HG02571 (cell line): ENCODE data around the gene CSK.

Experiments used
- ATAC-seq: cut with Tn5 transposase; IDR thresholded peaks from one replicate; pipeline ENCODE4 v1.9.1; 2021; ENCODE audit warnings: mild to moderate bottlenecking, moderate library complexity; ENCODE audit not compliant: unreplicated experiment

The CSK gene

DNA sequence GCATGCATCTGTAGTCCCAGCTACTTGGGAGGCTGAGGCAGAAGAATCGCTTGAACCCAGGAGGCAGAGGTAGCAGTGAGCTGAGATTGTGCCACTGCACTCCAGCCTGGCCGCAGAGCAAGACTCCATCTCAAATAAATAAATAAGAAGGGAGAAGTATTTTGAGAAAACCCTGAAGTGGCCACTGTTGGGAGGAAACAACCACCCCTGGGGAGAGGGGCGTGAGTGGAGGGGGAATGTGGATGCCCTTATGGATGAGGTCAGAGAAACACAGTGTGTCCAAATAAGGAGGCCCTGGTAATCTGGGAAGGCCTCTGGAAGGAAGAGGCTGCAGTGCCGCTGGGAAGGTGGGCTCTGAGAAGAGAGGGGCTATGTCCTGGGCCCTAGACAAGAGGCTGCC lies 40.4 kb downstream of the CSK start:
- no peak for ATAC-seq

DNA sequence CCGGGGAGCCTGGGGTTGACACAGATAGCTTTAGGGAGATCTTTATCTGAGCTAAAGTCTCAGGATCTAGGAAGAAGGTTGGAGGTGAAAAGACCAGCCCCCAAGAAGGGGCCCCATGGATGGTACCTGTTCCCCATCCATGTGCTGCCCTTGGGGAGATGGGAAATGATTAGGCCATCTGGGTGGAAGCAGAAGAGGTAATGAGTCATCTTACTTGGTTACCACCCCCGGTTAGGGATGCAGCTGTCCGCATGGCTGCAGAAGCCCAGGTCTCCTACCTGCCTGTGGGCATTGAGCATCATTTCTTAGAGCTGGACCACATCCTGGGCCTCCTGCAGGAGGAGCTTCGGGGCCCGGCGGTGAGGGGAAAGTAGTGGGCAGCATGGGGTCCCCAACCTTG lies 41.4 kb downstream of the CSK start:
- no peak for ATAC-seq

DNA sequence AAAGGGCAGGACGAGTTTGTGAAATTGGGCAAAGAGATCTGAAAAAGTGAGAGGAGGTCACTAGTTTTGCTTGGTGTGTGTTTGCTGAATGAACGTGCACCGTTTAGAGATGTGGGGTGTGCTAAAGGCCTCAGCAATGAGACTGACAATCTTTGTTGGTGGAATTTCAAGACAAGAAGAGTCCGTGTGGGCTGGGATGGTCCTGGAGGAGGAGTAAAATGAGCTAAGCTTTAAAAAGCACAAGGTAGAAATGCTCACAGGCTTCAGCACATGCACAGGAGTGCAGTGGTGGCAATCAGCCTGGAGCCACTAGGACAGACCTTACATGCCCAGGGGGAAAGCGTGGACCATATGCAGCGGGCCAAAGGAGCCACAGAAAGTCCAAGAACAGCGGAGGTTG lies 43.1 kb downstream of the CSK start:
- no peak for ATAC-seq

DNA sequence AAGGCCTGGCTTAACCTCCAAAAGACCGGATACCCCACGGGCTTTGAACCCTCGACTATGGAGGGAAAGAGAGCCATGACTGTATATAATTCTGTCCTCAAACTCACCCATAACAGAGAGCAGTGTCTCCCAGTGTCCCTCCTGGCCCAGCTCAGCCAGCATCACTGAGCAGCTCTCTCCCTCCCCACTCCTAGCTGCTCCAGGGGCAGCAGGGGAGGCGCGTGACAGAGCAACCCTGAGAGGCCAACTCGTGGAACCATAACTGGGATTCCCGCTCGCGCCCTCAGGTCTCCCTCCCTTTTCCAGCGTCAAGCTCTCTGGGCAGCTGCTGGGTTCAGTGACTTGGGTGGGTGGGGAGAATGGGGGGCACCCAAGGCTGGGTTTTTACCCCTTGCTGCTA lies 44.0 kb downstream of the CSK start:
- no peak for ATAC-seq

DNA sequence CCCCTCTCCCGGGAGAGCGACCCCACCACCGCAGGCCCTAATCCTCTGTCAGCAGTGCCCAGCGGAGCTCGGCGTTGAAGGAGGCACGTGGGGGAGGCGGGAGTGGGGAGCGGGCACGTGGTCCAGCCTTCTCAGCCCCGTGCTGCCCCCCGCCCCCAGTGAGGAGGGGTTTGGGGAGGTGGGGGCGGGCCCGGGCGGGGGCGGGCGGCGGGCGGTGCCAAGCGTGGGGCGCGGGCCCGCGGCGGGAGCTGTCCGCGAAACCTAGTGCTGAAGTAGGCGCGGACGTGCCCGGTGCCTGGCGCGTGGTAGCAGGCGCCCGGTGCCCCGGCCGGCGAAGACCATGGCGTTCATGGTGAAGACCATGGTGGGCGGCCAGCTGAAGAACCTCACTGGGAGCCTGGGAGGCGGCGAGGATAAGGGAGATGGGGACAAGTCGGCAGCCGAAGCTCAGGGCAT lies 44.5 kb downstream of the CSK start, which contains the start of gene CPLX3:
CPLX3 (plus strand) TSS at position 264 of the 456 bp plus-strand sequence; CDS start at position 341, 77 bp downstream.
- no peak for ATAC-seq

DNA sequence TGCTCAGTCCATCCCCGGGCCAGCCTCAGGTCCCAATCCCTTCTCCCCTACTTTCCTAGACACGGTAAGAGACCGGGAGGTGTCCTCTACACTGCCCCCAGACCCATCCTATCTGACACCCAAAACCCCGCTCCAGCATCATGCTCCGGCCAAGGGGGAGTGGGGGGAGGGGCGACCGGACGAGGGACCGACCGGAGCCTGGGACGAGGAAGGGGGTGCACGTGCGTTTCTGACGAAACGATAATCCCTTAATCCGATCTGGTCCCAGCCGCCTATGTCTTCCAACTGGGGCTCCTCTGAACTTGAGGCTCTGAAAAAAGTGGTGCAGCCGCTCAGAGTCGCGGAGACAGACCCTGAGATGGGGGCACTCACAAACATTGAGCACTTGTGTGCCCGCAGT lies 45.0 kb downstream of the CSK start:
- ATAC-seq = no peak

DNA sequence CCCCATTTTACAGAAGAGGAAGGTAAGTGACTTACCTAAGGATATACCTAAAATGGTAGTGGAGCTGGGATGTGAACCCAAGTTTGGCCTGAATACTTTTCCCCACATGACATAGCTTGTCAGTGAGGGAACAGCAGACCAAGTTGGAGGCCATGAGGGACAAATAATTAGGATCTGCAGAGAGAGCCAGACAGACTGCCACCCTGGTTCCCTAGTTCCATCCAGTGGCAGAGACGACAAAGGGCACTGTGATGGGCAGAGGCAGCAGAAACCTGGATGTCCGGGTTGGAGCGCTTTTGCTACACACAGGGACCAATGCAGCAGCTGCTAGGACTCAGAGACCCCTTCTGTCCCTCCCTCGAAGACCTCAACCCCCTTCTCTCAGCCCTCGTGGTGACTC lies 45.7 kb downstream of the CSK start:
- ATAC-seq = no peak

DNA sequence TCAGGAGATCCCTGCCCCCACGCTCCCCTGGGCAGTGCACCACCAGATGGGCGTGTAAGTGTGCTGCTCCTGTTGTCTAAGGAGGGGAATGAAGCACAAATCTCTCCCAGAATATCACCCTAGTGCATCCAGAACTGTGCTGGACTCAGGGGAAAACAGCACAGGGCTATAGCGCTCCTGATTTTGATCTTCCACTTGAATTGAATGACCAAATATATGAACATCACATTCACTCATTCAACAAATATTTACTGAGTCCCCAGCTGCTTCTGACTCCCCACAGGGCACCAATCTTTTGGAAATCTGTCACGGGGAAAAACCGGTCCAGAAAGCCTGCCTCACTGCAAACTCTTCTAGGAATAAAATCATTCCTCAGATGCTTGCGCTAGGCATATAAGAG lies 47.0 kb downstream of the CSK start:
- no peak for ATAC-seq

DNA sequence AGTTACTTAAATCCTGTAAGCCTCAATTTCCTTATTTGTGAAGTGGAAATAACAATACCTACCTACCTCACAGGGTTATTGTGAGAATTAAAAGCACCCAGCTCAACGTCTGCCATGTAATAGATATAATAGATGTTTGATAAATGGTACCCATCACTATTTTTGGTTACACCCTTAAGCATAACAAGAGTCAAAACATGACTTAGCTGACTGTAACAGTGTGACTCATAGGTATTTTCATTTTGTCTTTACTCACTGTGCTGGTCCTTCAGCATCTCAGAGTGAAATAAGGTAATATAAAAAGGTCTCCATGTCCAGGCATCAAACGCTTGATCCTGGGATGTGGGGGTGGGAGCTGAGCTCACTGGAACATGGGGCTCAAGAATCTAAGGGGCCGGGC lies 47.6 kb downstream of the CSK start:
- no peak for ATAC-seq

DNA sequence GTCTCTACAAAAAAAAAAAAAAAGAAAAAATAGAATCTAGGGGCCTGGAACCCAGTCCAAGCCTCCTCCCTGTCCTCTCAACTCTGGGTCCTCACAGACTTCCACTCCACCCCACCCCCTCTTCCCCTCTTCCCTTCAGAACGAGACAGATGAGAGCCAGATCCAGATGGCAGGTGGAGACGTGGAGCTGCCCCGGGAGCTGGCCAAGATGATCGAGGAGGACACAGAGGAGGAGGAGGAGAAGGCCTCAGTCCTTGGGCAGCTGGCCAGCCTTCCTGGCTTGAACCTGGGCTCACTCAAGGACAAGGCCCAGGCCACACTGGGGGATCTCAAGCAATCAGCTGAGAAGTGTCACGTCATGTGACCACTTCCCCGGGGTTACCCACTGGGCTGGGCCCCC lies 48.1 kb downstream of the CSK start:
- no peak for ATAC-seq

DNA sequence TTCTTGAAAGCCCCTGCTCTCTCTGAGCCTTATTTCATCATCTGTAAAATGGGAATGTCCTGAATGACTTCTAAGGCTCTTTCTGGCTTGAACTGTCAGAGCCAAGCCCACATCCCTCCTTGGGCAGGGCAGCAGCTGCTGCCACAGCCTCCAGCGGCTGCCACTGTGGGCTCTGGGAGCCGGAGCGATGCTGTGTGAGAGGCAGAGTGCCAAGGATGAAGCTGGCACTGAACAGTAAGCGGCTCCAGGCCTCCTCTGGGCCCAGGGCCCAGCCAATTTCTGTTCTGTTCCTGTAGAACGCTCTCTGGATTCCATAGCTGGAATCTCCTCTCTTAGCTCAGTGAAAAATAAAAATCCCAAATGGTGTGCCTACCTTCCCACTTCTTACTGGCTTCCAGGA lies 49.0 kb downstream of the CSK start:
- ATAC-seq = no peak

DNA sequence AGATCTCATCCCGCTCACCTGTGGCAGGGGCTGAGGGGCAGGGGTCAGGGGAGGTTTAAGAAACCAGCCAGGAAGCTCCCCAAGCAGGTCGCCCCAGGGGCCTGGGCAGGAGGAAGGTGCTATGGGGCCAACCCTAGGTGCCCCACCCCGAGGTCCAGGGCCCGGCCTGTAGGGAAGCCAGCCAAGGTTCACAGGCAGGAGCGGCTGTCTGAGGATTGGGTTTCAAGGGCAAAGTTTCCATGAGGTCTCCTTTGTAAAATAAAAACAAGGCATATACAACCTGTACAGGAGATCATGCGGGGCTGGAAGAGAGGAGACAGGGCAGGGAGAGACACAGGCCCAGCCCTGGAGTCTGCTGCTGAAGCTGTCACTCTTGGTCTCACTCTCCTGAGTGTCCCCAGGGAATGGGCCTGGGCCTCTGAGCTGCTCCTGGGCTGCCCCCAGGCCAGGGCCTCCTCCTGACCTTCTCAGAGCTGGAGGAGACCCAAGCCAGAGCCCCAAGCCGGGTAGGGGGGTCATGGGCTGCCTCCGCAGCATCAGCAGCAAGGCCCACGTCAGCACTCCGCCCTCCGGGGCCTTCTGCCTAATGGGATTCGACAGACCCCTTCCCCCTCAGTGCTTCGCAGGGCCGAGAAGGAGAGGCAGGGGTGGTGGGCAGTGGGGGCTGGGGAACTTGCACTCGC lies 50.1 kb downstream of the CSK start:
- no peak for ATAC-seq

DNA sequence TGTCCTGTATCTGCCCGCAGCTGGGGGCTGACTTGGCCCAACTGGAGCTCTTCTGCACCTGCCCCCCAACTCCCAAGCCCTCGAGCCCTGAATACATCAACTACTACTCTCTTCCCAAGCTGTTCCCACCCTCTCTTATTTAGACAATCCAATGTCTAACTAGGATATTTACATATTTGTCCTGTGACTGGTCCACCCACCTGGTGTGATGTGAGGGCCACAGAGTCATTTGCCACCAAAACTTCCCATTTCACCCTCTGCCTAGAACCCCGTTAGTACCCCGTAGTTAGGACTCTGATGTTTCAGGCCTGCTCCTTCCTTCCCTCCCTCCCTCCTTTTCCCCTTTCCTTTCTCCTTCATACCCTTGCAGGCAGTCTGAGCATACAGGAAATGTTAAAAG lies 50.9 kb downstream of the CSK start:
- no peak for ATAC-seq

DNA sequence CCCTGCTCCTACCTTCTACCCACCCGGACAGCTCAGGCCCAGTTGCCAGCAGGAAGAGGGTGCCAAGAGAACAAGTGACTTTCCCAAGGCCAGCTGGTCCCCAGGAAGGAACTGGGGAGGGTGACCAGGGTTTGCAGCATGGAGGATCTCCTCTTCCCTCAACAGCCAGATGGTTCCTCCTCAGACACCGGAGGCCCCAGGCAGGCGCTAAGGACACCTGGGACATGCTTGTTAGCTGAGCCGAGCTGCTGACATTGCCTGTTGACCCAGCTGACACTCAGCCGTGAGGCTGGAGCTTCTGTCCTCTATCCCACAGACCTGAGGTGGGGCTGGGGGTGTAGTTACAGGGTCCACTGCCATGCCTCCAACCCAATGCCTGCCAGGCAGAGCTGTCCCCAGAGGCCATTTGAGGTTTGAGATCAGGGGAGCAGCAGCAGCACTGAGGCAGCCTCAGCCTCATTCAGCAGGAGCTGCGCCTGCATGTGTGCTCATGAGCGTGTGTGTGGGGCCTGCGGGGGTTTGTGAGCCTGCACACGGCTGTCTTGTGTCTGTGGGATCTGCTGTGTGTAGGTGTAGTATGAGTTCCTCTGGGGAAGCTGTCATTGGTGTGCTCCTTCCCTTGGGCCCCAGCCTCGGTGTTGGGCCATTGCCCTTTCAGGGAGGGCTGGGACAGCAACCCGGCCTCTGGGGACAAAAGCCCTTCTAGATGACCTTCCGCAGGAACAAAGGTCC lies 51.7 kb downstream of the CSK start:
- ATAC-seq = no peak

DNA sequence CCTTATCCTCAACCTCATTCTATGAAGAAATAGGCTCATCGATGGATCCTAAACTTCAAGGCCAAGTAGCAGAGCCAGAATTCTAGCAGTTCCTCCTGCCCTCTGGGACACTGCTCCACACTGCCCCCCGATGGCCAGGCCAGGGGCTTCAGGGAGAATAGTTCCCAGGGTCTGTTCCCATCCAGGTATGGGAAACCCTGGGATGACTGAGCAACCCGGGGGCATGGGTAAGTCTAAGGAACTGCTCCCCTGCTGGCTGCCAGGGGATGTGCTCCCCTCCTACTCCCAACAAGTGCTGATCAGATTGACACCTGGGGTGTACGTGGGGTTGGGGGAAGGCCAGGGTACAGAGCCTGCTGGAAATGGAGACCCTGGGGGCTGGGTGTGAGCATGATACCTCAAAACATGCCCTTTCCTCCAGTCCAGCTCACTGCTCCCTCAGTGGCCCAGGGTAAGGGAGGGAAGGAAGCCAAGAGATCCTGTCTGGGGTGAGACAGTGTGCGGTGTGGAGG lies 53.5 kb downstream of the CSK start:
- no peak for ATAC-seq

DNA sequence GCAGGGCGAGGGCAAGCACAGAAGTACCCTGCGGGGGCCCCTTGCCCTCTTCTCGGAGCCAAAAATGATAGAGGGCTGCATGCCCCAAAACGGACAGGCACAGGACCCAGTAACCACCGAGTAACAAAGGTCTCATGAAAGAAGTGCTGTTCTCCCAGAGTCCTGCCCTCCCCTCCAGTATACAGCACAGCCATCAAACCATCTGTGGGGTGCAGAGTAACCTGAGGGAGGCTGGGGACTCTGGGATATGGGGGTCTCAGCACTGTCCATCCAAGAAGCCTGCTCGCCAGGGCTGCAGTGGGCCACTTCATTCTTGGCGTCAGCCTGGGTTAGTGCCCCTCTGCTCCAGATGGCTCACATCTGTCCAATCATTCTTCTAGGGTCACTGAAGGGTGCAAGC lies 55.0 kb downstream of the CSK start:
- ATAC-seq = no peak

DNA sequence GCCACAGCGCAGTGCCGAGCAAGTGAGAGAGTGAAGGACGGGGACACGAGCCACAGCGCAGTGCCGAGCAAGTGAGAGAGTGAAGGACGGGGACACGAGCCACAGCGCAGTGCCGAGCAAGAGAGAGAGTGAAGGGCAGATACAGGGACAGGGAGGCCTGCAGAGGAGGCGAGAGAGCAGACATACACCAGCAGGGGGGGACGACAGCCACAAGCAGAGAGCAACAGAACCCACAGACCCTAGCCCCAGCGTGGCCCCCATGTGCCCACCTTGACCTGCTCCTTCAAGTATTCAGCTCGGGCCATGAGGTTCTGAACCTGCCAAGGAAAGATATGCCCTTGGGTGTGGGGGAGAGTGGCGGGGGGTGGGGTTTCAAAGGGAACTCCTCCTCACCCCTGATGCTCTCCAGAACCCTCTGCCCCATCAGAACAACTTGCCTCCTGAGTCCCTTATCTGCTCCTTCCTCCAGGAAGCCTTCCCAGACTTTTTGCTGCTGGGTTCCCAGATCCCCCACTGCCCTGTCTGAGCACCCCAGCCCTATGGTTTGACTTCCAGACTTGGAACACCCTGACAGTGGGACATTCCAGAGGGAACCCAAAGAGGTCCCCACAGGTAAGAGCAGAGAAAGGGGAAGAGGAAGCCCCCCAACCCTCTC lies 55.7 kb downstream of the CSK start:
- no peak for ATAC-seq

DNA sequence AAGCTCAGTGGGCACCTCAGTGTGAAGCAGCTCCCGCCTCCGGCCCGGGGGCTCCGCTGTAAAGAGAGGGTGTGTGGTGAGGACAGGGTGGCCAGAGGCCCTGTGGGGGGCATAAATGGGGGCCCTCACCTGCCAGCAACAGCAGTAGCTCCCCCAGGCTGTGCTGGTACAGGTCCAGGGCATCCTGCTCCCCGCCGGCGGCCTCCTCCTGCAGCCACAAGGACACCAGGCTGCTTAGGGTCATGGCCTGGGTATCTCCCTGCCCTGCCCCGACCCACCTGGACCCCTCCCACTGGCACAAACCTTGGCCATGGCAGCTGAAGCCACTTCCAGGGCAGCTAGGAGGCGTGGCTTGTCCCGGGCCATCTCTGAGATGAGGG lies 56.2 kb downstream of the CSK start:
- ATAC-seq = no peak

DNA sequence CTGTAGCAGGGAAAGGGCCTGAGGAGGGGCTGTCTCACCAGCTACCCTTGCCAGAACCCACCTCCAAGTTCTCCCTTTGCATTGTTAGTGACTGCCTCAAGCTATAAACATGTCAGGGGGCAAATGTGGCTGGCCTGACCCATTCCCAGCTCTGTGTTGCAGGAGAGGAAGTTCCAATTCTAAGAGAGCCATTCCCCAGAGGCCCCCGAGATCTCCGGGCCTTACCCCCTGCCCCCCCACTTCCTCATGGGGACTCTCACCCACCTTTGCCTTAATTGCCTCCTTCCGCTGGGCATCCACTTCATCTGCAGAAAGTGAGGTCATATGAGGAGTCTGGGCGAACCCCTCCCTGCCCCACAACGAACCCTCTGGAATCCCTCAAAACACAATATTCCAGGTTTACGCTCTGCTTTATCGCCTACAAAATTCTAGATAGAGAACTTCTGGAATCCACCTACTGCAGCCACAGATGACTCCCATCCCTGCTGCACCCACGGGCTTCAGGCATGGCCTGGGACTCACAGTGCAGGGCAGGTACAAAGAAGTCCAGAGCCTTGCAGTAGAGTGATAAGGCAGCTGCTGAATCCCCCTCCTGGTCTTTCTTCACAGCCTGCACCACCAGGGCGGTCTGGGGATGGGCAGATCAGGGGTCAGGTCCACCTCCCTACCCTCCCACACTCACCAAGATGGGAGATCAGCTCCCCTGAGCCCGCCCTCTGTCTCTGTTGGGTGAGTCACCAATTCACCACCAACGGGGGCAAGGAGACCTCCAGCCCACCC lies 57.1 kb downstream of the CSK start:
- no peak for ATAC-seq

DNA sequence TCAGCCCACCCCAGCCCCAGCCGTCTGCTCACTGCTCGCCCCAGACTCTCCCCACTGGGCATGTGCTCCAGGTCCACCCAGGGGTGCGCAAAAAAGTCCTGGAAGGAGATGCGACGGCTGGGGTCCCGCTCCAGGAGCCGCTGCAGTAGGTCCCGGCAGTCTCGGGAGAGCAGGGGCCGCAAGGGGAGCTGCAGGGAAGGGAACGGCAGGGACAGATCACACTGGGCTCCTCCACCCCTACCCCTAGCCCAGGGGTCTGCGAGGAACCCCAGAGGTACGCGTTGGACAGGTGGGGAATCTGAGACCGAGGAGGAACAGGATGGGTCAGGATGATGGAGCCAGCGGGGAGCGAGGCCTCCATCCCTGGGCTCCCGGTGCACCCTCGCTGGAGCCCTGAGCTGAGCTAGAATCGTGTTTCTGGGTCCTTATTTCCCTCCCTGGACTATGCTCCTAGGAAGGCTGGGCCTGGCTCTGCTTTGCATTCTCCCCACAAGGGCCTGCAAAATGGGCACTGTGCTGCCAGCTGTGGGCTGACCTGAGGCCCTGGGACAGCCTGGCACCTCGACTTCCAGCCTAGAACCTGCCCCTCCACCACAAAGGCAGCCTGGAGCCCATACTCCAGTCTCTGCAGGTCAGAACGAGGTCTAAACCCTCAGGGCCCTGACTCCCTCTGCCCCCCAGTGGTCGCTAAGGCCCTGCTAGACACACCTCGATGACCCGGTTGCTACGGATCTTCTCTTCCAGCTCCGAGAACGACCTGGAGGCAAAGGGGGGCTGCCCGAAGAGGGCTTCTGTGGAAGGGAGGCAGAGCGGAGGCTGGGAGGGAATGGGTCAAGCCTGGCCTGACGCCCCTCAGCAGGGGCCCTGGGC lies 57.9 kb downstream of the CSK start:
- no peak for ATAC-seq
